Measurements from ENCODE around the gene TNS4.

DNA sequence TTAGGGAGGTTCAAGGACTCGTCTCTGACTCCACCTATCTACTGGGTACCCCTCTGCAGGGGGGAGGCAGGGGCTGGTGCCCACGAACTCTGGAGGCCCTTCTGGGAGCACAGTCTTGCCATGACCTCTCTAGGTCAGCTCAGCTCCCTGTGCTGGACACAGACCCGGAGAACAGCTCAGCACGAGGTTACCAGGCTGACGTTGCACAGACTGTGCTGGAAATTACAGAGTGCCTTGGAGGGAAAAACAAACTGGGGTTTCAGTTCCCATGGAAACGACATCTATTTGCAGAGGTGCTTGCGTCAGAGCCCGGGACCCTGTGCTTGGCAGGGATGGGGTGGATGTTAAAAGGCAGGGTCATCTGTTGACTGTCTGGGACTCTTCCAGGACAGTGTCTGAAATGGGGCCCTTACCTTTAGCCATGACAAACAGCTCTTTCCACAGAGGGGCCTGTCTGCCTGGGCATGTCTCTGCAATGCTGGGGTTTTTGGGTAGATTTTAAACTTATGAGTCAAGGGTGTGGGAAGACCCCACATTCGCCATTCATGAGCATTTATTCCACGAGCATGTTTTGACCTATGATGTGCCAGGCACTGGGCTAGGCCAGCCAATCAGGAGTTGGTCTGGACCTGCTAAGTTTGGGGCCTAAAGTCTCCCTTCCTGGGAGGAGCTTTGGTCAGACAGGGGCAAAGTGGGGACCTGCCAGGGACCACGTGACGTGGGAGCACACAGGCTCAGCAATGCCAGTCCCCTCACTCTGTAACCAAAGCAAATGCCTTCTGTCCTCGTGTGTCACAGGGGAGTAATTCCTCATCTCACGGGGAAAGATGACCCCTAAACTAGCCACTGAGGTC lies 41.4 kb upstream of the TNS4 start:
- TF ChIP-seq POLR2A (IDR thresholded peaks at IDR 0.05) (no peak), POLR2AphosphoS5 (IDR thresholded peaks at IDR 0.05) (peak; percentile 70 to 96 (median 80)), EP300 (IDR thresholded peaks at IDR 0.05) (peak; percentile 79 to 98 (median 94))
- TF ChIP-seq, protein P1, sequence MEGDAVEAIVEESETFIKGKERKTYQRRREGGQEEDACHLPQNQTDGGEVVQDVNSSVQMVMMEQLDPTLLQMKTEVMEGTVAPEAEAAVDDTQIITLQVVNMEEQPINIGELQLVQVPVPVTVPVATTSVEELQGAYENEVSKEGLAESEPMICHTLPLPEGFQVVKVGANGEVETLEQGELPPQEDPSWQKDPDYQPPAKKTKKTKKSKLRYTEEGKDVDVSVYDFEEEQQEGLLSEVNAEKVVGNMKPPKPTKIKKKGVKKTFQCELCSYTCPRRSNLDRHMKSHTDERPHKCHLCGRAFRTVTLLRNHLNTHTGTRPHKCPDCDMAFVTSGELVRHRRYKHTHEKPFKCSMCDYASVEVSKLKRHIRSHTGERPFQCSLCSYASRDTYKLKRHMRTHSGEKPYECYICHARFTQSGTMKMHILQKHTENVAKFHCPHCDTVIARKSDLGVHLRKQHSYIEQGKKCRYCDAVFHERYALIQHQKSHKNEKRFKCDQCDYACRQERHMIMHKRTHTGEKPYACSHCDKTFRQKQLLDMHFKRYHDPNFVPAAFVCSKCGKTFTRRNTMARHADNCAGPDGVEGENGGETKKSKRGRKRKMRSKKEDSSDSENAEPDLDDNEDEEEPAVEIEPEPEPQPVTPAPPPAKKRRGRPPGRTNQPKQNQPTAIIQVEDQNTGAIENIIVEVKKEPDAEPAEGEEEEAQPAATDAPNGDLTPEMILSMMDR (IDR thresholded peaks at IDR 0.05): no peak

Data from sigmoid colon (tissue), 4 donors.